Measurements from ENCODE around the gene VSTM2A.

The VSTM2A gene

DNA sequence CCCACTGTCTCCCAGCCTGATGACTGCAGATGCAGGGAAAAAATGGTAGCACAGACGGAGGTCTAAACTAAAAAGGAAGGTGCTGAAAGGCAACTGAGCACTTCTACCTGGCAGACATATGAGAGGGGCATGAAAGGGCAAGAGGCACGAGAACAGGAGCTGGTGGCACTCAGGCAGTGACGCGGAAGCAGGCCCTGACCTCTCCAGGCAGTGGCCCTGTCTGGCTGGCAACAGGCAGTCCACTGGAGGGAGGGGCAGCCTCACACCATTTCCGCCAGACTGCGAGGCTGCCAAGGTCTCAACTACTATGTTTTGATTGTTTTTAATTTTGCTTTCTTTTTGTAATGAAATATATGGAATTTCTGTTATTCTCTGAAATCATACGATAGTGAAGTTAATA lies 23.3 kb downstream of the VSTM2A start:
- no peak overlapping the region for H3K4me2 ChIP-seq (ENCODE audit: insufficient read depth, low read length, poor library complexity, severe bottlenecking)
- no peaks in the 10 kb centered on the region for H3K9me3 ChIP-seq (replicated peaks in 1 of 2; ENCODE audit: control insufficient read depth in 2 of 2, insufficient read depth in 1 of 2, low read depth in 1 of 2, low read length in 2 of 2)
- no peak overlapping the region for H2BK5ac ChIP-seq (ENCODE audit: low read length)
- H2BK15ac ChIP-seq (ENCODE audit: low read length): no peak overlapping the region
- no peak overlapping the region for H4K8ac ChIP-seq (ENCODE audit: low read depth, low read length)
- H3K4me1 ChIP-seq (ENCODE audit: control insufficient read depth in 2 of 2, insufficient read depth in 1 of 2, low read depth in 1 of 2, low read length in 2 of 2): peaks cover 0 to 3% of the 10 kb centered on the region in 2 donors
- H3K79me1 ChIP-seq (ENCODE audit: low read depth, low read length): no peaks in the 10 kb centered on the region
- H4K91ac ChIP-seq (ENCODE audit: low read depth, low read length, poor library complexity): no peak overlapping the region
- no peak overlapping the region for H3K14ac ChIP-seq (ENCODE audit: low read length)
- H3K27me3 ChIP-seq (ENCODE audit: control insufficient read depth in 3 of 3, insufficient read depth in 3 of 3, low read depth in 1 of 3, low read length in 3 of 3): no peaks in the 10 kb centered on the region
- no peak overlapping the region for H2AFZ ChIP-seq (ENCODE audit: low read length)
- no peak overlapping the region for H2BK12ac ChIP-seq (ENCODE audit: low read length)
- no peak overlapping the region for H3K27ac ChIP-seq (replicated peaks; ENCODE audit: low read length)
- no peak overlapping the region for H3K9ac ChIP-seq (ENCODE audit: low read depth, low read length, poor library complexity)
- H2BK120ac ChIP-seq (ENCODE audit: low read depth, low read length): no peak overlapping the region
- DNase-seq (ENCODE audit: low spot score): no peak
- no peak overlapping the region for H3K4ac ChIP-seq (ENCODE audit: low read length)
- no CpG with 5 or more reads among the region's 7 CpGs for WGBS, 2 donors (ENCODE audit: extremely low coverage in 2 of 2, insufficient read length in 2 of 2, insufficient replicate concordance in 1 of 2)
- H2AK5ac ChIP-seq (ENCODE audit: low read depth, low read length): no peak overlapping the region
- no peaks in the 10 kb centered on the region for H3K36me3 ChIP-seq (replicated peaks in 1 of 2; ENCODE audit: control insufficient read depth in 2 of 2, insufficient read depth in 2 of 2, low read length in 2 of 2)
- H3K4me3 ChIP-seq (ENCODE audit: low read length in 2 of 2): no peak overlapping the region
- H3K23ac ChIP-seq (ENCODE audit: low read depth, low read length, poor library complexity): no peak overlapping the region
- no peak overlapping the region for H3K18ac ChIP-seq (ENCODE audit: low read length)

DNA sequence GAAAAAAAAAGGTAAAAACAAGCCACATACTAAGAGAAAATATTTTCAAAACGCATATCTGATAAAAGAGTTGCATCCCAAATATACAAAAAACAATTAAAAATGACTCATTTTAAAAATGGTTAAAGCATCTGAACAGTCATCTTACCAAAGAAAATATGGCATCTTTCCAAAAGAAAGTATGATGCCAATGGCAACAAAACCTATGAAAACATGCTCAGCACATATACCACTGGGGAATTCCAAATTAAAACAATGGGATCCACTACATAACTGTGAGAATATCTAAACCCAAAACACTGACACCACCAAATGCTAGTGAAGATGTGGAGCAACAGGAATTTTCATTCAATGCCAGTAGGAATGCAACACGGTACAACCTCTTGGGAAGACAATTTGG lies 39.3 kb downstream of the VSTM2A start:
- Histone ChIP-seq H2BK12ac (ENCODE audit: low read length) (no peak overlapping the region), H2AK5ac (ENCODE audit: low read depth, low read length) (no peak overlapping the region), H3K9me3 (replicated peaks in 1 of 2; ENCODE audit: control insufficient read depth in 2 of 2, insufficient read depth in 1 of 2, low read depth in 1 of 2, low read length in 2 of 2) (no peaks in the 10 kb centered on the region), H3K14ac (ENCODE audit: low read length) (no peak overlapping the region), H3K4me3 (ENCODE audit: low read length in 2 of 2) (no peak overlapping the region), H2BK15ac (ENCODE audit: low read length) (no peak overlapping the region), H3K23ac (ENCODE audit: low read depth, low read length, poor library complexity) (no peak overlapping the region), H2AFZ (ENCODE audit: low read length) (no peak overlapping the region), H3K4me2 (ENCODE audit: insufficient read depth, low read length, poor library complexity, severe bottlenecking) (no peak overlapping the region), H3K79me1 (ENCODE audit: low read depth, low read length) (no peaks in the 10 kb centered on the region), H3K27ac (replicated peaks; ENCODE audit: low read length) (no peak overlapping the region), H4K91ac (ENCODE audit: low read depth, low read length, poor library complexity) (no peak overlapping the region), H3K36me3 (replicated peaks in 1 of 2; ENCODE audit: control insufficient read depth in 2 of 2, insufficient read depth in 2 of 2, low read length in 2 of 2) (no peaks in the 10 kb centered on the region), H2BK5ac (ENCODE audit: low read length) (no peak overlapping the region), H3K9ac (ENCODE audit: low read depth, low read length, poor library complexity) (no peak overlapping the region), H3K4me1 (ENCODE audit: control insufficient read depth in 2 of 2, insufficient read depth in 1 of 2, low read depth in 1 of 2, low read length in 2 of 2) (no peaks in the 10 kb centered on the region), H4K8ac (ENCODE audit: low read depth, low read length) (no peak overlapping the region), H3K18ac (ENCODE audit: low read length) (no peak overlapping the region), H2BK120ac (ENCODE audit: low read depth, low read length) (no peak overlapping the region), H3K4ac (ENCODE audit: low read length) (no peak overlapping the region), H3K27me3 (ENCODE audit: control insufficient read depth in 3 of 3, insufficient read depth in 3 of 3, low read depth in 1 of 3, low read length in 3 of 3) (no peaks in the 10 kb centered on the region)
- no CpG with 5 or more reads among the region's 2 CpGs for WGBS, 2 donors (ENCODE audit: extremely low coverage in 2 of 2, insufficient read length in 2 of 2, insufficient replicate concordance in 1 of 2)
- DNase-seq (ENCODE audit: low spot score): no peak

DNA sequence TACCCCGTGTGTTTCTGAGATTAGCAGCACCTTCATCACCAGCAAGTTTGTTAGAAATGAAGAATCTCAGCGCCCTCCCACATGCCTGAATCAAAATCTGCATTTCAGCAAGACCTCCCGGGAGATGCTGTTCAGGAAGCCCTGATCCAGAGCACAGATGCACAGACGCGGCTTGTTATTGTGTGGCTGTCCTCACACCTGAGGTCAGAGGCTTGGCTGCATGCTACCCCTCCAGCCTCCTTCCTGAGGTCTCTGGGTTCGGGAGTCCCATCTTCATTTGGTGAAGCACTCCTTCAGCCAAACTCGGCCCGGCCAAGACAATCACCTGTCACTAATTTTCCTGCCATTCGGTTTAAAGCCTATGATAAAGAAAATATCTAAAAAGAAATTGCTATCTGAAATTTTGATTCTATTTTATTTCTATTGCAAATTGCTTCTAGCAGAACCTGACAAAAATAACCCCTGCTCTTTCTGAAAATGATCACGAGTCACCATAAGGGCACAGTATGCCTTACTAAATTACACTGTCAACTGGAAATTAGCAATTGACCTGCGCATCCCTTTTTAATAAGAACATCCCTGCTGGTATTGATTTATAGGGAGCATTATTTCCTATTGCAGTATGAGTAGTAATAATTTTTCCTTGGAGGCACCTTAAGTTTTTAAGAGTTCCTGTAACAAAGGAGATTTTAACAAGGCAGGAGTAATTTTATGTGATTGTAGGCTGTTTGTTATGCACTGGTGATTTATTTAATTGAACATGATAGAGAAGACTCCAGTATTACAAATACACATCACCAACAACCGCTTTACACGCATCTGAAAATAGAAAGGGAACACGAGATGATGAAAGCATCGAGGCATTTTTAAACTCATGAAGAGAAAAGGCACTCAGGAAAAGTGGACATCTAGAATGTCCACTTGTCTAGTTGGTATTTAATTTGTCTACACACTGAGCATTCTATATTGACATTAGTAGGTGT lies 49.5 kb downstream of the VSTM2A start:
- Histone ChIP-seq H3K9me3 (replicated peaks in 1 of 2; ENCODE audit: control insufficient read depth in 2 of 2, insufficient read depth in 1 of 2, low read depth in 1 of 2, low read length in 2 of 2) (no peaks in the 10 kb centered on the region), H2BK5ac (ENCODE audit: low read length) (no peak overlapping the region), H4K91ac (ENCODE audit: low read depth, low read length, poor library complexity) (no peak overlapping the region), H3K14ac (ENCODE audit: low read length) (no peak overlapping the region), H3K27ac (replicated peaks; ENCODE audit: low read length) (no peak overlapping the region), H4K8ac (ENCODE audit: low read depth, low read length) (no peak overlapping the region), H3K18ac (ENCODE audit: low read length) (no peak overlapping the region), H2BK15ac (ENCODE audit: low read length) (no peak overlapping the region), H3K9ac (ENCODE audit: low read depth, low read length, poor library complexity) (no peak overlapping the region), H2AFZ (ENCODE audit: low read length) (no peak overlapping the region), H2BK120ac (ENCODE audit: low read depth, low read length) (no peak overlapping the region), H3K4me3 (ENCODE audit: low read length in 2 of 2) (no peak overlapping the region), H3K4me2 (ENCODE audit: insufficient read depth, low read length, poor library complexity, severe bottlenecking) (no peak overlapping the region), H3K79me1 (ENCODE audit: low read depth, low read length) (no peaks in the 10 kb centered on the region), H2BK12ac (ENCODE audit: low read length) (no peak overlapping the region), H3K4ac (ENCODE audit: low read length) (no peak overlapping the region), H3K4me1 (ENCODE audit: control insufficient read depth in 2 of 2, insufficient read depth in 1 of 2, low read depth in 1 of 2, low read length in 2 of 2) (no peaks in the 10 kb centered on the region), H2AK5ac (ENCODE audit: low read depth, low read length) (no peak overlapping the region), H3K36me3 (replicated peaks in 1 of 2; ENCODE audit: control insufficient read depth in 2 of 2, insufficient read depth in 2 of 2, low read length in 2 of 2) (no peaks in the 10 kb centered on the region), H3K27me3 (ENCODE audit: control insufficient read depth in 3 of 3, insufficient read depth in 3 of 3, low read depth in 1 of 3, low read length in 3 of 3) (no peaks in the 10 kb centered on the region), H3K23ac (ENCODE audit: low read depth, low read length, poor library complexity) (no peak overlapping the region)
- WGBS, 2 donors (ENCODE audit: extremely low coverage in 2 of 2, insufficient read length in 2 of 2, insufficient replicate concordance in 1 of 2): no CpG with 5 or more reads among the region's 15 CpGs
- no peak for DNase-seq (ENCODE audit: low spot score)

DNA sequence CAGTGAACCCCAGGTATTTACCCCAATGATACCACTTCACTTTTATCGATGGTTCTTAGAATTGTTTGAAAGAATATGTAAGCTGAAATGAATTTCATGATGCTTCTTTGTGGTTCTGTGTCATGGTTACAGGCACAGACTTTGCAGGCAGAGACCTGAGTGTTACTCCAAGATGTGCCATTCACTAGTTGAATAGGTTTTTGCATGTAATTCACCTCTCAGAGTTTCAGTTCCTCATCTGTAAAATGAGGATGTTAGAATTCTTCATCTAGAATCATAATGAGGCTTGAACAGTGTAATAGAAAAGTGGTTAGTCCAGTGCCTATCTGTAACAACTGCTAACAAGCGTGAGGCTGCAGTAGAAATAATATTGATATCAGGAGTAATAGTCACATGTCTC lies 54.6 kb downstream of the VSTM2A start:
- DNase-seq (ENCODE audit: low spot score): no peak
- Histone ChIP-seq H3K9ac (ENCODE audit: low read depth, low read length, poor library complexity) (no peak overlapping the region), H3K4me3 (ENCODE audit: low read length in 2 of 2) (no peak overlapping the region), H3K9me3 (replicated peaks in 1 of 2; ENCODE audit: control insufficient read depth in 2 of 2, insufficient read depth in 1 of 2, low read depth in 1 of 2, low read length in 2 of 2) (no peaks in the 10 kb centered on the region), H3K27ac (replicated peaks; ENCODE audit: low read length) (no peak overlapping the region), H4K8ac (ENCODE audit: low read depth, low read length) (no peak overlapping the region), H3K4me2 (ENCODE audit: insufficient read depth, low read length, poor library complexity, severe bottlenecking) (no peak overlapping the region), H3K14ac (ENCODE audit: low read length) (no peak overlapping the region), H3K4me1 (ENCODE audit: control insufficient read depth in 2 of 2, insufficient read depth in 1 of 2, low read depth in 1 of 2, low read length in 2 of 2) (no peaks in the 10 kb centered on the region), H4K91ac (ENCODE audit: low read depth, low read length, poor library complexity) (no peak overlapping the region), H3K36me3 (replicated peaks in 1 of 2; ENCODE audit: control insufficient read depth in 2 of 2, insufficient read depth in 2 of 2, low read length in 2 of 2) (no peaks in the 10 kb centered on the region), H2AK5ac (ENCODE audit: low read depth, low read length) (no peak overlapping the region), H3K4ac (ENCODE audit: low read length) (no peak overlapping the region), H3K27me3 (ENCODE audit: control insufficient read depth in 3 of 3, insufficient read depth in 3 of 3, low read depth in 1 of 3, low read length in 3 of 3) (no peaks in the 10 kb centered on the region), H2BK15ac (ENCODE audit: low read length) (no peak overlapping the region), H3K79me1 (ENCODE audit: low read depth, low read length) (no peaks in the 10 kb centered on the region), H2BK12ac (ENCODE audit: low read length) (no peak overlapping the region), H3K18ac (ENCODE audit: low read length) (no peak overlapping the region), H3K23ac (ENCODE audit: low read depth, low read length, poor library complexity) (no peak overlapping the region), H2AFZ (ENCODE audit: low read length) (no peak overlapping the region), H2BK5ac (ENCODE audit: low read length) (no peak overlapping the region), H2BK120ac (ENCODE audit: low read depth, low read length) (no peak overlapping the region)
- no CpG with 5 or more reads among the region's 2 CpGs for WGBS, 2 donors (ENCODE audit: extremely low coverage in 2 of 2, insufficient read length in 2 of 2, insufficient replicate concordance in 1 of 2)
